Adipocyte (in vitro differentiated cells): ENCODE measurements around the gene GSK3A.
A peak's percentile ranks its signal among the peaks of the same experiment; 100 is the strongest.
"Not testable (repeated sequence)": the region's sequence is repeated elsewhere in the genome, so short reads cannot be mapped to it uniquely, and the experiment has no call there.

Experiments
- DNase-seq: peaks from one replicate; pipeline ENCODE4 v3.0.0-alpha.2; 2015; ENCODE audit warnings: low read depth
- H3K27me3 ChIP-seq: replicated peaks from 2 replicates; pipeline ENCODE4 v1.7.0; 2013; ENCODE audit warnings: mild to moderate bottlenecking, low read length, moderate library complexity; ENCODE audit not compliant: control insufficient read depth, insufficient read depth
- H3K36me3 ChIP-seq: 2 replicates; pipeline ENCODE4 v1.7.0; 2013; ENCODE audit warnings: low read length, mild to moderate bottlenecking, moderate library complexity; ENCODE audit not compliant: control insufficient read depth, insufficient read depth, severe bottlenecking
- H3K4me1 ChIP-seq: 2 replicates; pipeline ENCODE4 v1.7.0; 2013; ENCODE audit warnings: mild to moderate bottlenecking, low read length, moderate library complexity; ENCODE audit not compliant: control insufficient read depth, insufficient read depth
- H3K4me3 ChIP-seq: 2 replicates; pipeline ENCODE4 v1.7.0; 2013; ENCODE audit warnings: mild to moderate bottlenecking, low read length, moderate library complexity
- H3K9ac ChIP-seq: 2 replicates; pipeline ENCODE4 v1.7.0; 2013; ENCODE audit warnings: mild to moderate bottlenecking, low read length, moderate library complexity
- H3K9me3 ChIP-seq: 2 replicates; pipeline ENCODE4 v1.7.0; 2013; ENCODE audit warnings: mild to moderate bottlenecking, low read length, moderate library complexity; ENCODE audit not compliant: control insufficient read depth

GSK3A gene

DNA sequence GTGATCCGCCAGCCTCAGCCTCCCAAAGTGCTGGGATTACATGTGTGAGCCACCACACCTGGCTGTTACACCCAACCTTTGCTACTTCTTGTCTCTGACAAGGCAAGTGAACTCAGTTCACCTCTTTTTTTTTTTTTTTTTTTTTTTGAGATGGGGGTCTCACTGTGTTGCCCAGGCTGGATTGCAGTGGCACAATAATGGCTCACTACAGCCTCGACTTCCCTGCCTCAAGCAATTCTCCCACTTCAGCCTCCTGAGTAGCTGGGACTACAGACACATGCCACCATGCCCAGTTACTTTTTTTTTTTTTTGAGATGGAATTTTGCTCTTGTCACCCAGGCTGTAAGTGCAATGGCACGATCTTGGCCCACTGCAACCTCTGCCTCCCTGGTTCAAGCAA, 15.4 kb upstream of the GSK3A start:
- not testable (repeated sequence) for H3K4me3 ChIP-seq, H3K36me3 ChIP-seq, H3K9ac ChIP-seq, DNase-seq, H3K27me3 ChIP-seq, H3K9me3 ChIP-seq
- peaks cover 14% of the 10 kb centered on the region for H3K4me1 ChIP-seq

DNA sequence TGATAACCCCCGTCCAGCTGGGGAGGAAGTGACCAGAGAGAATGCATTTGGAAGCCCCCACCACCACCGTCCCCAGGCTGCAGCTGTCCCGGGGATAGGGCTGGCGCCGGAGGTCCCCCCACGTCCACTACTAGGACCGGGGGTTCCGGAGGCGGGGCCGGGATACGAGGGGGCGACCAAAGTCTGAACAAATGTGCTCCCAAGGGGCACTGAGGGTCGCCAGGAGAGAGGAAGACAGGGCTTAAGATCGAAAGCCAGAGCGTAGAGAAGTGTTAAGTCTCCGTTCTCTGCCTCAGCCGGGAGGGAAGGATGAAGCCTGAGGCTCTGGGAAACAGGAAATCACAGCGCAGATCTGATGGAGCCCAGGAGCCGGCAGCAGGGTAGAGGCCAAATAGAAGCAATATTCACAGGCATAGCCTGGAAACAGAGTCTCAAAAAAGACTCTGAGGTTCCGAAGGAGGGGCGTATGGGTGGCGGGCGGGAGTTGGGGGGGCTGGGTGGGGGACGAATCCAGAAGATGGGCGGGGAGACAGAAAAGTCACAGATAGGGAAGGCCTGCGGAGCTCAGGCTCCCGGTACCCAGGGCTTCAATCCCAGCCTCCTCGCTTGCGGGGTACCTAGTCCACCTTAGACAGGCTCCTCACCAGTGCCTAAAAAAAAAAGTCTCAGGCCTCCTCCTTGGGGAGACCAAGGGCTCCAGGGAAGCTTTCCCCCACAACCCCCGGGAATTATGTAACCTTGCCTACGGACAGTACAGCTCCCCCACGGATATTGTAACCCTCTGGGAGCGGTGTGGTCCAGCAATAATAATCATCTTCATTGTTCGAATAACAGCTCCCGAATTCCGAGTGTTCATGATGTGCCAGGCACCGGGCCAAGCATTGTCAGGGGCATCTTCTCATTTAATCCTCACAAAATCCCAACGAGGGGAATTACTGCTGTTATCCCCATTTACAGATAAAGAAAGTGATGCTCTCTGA, 13.7 kb upstream of the GSK3A start:
- Histone ChIP-seq H3K27me3 (no peaks in the 10 kb centered on the region), H3K9me3 (no peaks in the 10 kb centered on the region), H3K4me3 (peak overlapping the region; percentile 78), H3K9ac (peak overlapping the region; percentile 79), H3K4me1 (peaks cover 29% of the 10 kb centered on the region), H3K36me3 (no peaks in the 10 kb centered on the region)
- peak; percentile 75 for DNase-seq

DNA sequence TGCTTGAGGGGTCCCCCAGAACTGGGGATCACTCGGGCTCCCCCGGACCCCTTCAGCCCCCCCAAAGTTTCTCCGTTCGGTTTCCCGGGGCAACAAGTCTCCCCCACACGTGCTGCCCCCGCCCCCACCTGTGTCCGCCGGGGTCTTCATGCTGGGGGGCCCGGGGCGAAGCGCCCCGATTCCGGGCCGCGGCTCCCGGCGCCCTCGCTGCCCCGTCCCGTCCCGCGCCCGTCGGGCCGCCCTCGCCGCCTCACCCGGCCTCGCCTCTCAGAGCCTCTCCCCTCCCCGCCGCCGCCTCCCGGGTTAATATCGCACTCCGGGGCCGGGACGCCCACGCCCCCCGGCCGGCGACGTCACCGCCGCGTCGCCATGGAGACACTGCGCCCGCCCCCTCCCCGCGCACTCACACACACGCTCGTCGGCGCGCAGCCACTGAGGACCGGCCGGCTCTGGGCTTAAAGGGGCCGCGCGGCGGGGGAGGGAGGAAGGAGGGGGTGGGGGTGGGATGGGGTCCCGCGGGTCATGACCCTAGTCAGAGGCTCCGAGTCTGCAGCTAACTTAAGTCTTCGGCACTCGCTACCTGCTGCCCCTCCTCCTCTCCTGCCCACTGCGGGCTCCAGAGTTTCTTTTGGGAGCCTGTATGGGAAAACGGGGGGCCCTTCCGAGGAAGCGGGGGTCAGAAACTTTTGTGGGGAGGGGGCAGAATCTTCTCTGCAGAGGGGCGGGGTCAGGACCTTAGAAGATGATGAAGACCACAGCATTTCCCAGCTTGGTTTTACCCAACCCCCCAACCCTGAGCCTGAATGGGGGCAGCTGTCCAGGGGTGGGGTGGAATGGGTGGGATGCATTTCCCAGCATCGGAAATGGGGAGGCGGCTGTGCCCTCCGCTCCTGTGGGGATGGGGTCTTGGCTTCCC, 12.7 kb upstream of the GSK3A start, which contains the start of gene ERF:
Gene ERF (minus strand): TSS at position 279 of the 916 bp plus-strand sequence. CDS start 129 bp downstream, at position 150.
- Histone ChIP-seq H3K4me3 (peak within 1 kb of the TSS; percentile 92), H3K36me3 (no peaks in the 10 kb centered on the region), H3K27me3 (no peaks in the 10 kb centered on the region), H3K9me3 (no peaks in the 10 kb centered on the region), H3K9ac (peak within 1 kb of the TSS; percentile 95), H3K4me1 (peaks cover 39% of the 10 kb centered on the region)
- DNase-seq, result peak; percentile 97

DNA sequence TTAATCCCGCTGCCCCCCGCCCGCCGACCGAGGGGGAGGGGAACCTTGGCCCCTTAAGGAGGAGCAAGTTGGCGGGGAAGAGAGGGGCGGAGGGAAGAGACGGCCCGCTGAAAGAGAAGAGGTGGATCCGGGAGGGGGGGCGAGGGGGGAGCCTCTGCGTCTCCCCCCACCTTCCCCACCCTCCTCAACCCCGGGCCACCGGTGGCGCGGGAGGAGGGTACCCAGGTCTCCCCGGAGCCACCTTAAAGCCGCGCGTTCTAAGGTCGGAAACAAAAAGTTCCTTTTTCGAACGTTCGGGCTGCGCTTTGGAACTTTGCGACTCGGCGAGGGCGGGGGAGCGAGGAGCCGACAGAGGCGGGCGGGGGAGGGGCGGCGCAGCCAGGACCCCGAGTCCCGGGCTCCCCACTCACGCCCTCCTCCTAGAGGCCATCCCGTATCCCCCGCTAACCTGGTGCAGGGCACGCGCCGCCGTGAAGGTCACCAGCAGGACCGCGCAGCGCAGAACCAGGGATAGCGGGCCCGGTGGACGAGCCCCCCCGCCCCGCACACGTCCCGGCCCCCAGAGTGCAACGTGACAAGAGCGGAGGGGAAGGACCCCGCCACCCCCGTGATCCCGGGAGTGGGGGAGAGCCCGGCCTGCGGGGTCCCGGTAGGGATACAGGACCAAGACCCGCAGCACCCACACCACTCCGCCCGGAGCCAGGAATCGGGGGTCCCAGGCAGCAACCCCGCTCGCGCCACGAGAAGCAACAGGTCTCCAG, 11.9 kb upstream of the GSK3A start:
- Histone ChIP-seq H3K36me3 (peaks cover 7% of the 10 kb centered on the region), H3K9ac (peak overlapping the region; percentile 95), H3K4me3 (peak overlapping the region; percentile 92), H3K9me3 (no peaks in the 10 kb centered on the region), H3K27me3 (no peaks in the 10 kb centered on the region), H3K4me1 (peaks cover 44% of the 10 kb centered on the region)
- DNase-seq, result peak; percentile 82

DNA sequence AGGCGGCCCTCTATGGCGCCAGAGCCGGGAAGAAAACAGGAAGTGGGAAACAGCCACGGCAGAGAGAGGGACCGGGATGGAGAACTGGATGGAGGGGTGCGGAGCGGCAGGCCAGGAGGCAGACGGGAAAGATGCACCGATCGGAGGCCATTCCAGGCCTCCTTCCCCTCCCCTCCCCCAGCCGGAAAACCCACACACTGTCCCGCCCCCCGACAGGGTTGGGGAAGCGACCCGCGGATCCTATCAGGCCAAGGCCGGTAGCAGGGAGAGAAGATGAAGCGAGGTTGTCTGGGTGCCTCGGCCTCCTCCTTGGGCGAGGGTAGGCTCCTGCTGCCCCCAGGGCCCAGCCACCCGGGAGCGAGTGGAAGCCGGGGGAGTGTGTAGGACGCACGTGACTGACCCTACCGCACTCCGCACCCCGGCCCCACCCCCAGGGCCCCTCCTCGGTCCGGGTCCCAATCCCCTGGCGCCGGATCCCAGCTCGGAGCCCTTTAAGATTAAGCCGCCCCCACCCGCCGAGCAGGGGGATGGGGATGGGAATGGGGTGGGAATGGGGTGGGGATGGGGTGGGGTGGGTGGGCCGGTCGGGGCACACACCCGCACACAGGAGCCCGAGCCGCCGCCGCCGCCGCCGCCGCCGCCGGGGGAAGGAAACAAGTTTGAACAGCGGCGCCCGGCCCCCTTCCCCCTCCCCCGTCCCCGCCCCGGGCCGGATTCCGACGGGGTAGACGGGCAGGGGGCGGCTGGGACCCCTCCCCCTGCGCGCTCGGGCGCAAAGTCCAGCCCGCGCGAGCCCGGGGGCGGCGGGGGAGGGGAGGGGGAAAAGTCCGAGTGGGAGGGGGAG, 11.1 kb upstream of the GSK3A start:
- Histone ChIP-seq H3K27me3 (no peaks in the 10 kb centered on the region), H3K4me1 (peaks cover 44% of the 10 kb centered on the region), H3K9ac (peak overlapping the region; percentile 95), H3K9me3 (no peaks in the 10 kb centered on the region), H3K4me3 (peak overlapping the region; percentile 92), H3K36me3 (peaks cover 7% of the 10 kb centered on the region)
- DNase-seq, result peak; percentile 72

DNA sequence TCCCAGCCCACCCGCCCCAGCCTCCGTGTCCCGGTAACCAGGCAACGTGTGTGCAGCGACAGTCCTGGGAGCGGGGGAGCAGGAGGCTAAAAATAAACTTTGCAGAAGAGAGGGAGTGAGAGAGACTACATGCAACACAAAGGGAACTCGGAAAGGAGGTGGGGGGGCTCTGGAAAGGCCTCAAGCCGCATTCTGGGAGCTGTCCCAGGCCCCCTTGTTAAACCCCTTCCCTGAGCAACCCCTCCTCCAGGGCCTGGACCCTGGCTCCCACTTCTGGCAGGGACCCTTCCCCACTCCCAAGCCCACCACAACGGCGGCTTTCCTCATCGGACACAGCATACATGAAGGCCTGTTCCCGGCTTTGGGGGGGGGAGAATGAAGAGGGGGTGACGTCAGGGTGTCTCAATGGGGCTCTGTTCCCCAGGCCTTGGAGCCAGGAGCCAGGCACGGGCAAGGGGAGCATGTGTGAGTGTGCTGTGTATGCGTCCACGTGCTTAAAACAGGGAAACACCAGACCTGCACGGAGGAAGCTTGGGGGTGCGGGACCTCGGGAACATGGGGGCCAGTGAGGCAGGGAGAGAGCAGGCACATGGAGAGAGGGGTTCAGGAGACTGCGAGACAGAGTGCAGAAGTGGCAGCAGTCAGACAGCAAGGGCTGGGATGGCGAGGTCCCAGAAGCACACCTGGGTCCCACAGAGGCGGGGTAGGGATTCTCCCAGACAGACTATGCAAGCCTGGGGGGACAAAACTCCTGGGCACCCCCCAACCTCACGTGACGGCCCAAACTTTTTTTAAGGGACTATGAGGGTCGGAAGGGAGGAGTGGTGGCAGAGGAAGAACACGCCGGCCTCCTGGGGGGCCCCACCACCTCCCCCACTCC, 10.2 kb upstream of the GSK3A start:
- H3K4me1 ChIP-seq, result peaks cover 44% of the 10 kb centered on the region
- H3K27me3 ChIP-seq, result no peaks in the 10 kb centered on the region
- peak; percentile 62 for DNase-seq
- peaks cover 7% of the 10 kb centered on the region for H3K36me3 ChIP-seq
- no peaks in the 10 kb centered on the region for H3K9me3 ChIP-seq
- H3K4me3 ChIP-seq, result peak overlapping the region; percentile 82
- peak overlapping the region; percentile 91 for H3K9ac ChIP-seq

DNA sequence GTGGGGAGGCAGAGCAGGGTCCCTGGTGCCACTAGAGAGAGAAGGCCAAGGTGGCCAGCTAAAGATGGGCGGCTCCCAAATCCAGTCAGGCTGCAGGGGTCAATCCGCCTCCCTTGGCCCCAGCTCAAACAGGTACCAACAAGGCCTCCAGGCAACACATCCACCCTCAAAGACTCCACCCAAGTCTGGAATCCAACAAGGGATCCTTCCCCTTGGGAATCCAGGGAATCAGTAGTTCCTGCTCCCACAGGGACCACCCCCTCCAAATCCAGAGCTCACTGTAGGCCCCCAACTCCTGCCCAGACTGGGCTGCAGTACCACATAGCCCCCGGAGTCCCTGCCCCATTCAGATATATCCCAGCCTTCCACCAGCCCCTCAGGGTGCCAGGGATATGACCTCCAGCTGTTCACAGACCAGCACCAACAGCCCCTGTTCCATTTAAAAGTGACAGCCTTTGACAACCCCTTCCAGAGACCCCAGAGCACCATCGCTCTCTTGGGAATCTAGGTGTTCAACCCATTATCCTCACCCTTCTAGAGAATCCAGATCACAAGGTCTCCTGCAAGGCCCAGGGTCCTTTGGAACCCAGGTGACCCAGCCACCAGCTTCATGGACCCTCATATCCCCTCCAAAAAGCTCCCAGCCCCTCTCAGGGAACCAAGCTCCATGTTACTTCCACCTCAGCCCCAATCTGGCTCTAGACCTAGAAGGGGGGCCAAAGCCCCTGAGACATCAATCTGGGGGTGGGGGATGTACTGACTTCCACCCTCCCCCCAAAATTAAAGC, 9.4 kb upstream of the GSK3A start:
- peaks cover 7% of the 10 kb centered on the region for H3K36me3 ChIP-seq
- H3K27me3 ChIP-seq, result no peaks in the 10 kb centered on the region
- peaks cover 50% of the 10 kb centered on the region for H3K4me1 ChIP-seq
- DNase-seq, result no peak
- peak overlapping the region; percentile 64 for H3K9ac ChIP-seq
- no peaks in the 10 kb centered on the region for H3K9me3 ChIP-seq
- peak overlapping the region; percentile 32 for H3K4me3 ChIP-seq

DNA sequence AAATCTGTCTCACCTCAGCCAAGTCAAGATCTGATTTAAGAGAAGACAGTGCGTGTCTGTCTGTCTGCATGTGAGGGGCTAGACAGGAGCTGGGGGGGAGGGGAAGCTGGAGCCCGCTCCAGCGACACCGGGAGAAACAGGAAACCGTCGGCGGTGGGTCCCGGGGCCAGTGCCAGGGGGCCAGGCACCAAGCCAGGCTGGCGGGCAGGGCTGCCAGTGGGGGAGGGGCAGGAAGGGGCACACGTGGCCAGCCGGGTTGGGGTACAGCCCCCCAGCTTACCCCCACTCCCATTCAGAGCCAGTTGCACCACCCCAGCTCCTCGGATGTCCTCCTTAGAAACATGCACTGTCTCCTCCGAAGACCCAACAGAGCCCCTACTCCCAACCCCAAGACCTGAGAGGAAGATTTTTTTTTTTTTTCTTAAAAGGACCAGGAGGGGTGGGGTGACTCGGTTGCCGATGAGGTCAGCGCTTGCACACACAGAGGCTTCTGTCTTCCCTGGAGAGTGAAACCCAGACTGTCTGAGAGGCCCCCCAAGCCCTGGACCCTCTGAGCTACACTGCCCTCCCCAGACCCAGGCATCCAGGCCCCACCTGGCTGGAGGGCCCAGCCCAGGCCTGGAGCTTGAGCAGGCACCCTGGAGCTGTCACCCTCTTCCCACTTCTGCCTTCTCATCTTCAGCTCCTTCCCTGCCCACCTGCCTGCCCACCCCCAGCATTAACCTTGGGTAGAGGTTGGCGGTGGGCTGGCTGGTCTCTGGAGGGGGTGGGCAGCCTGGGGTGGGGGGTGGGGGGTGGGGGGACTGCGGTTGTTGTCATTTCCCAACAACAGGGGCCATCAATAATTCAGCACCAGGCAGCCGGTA, 8.5 kb upstream of the GSK3A start:
- H3K27me3 ChIP-seq, result no peaks in the 10 kb centered on the region
- H3K4me3 ChIP-seq, result peak overlapping the region; percentile 66
- peak overlapping the region; percentile 62 for H3K9ac ChIP-seq
- H3K4me1 ChIP-seq, result peaks cover 52% of the 10 kb centered on the region
- H3K36me3 ChIP-seq, result peaks cover 7% of the 10 kb centered on the region
- H3K9me3 ChIP-seq, result no peaks in the 10 kb centered on the region
- DNase-seq, result peak; percentile 53
